HepG2 (cell line): ENCODE data around the gene CCNG1. TPM values are rescaled to one million over a fixed set of nuclear protein-coding genes. Genes with fewer than 3 reads are reported as not detected.

Source experiments
- AKNA ChIP-seq: sonication (generic); formaldehyde crosslinking; IDR thresholded peaks from 2 replicates; pipeline ENCODE4 v1.4.0; 2020; ENCODE audit warnings: missing genetic modification reagents, borderline replicate concordance
- CENPBD1 ChIP-seq: sonication (generic); formaldehyde crosslinking; IDR thresholded peaks from 2 replicates; pipeline ENCODE4 v1.8.0; 2022; ENCODE audit warnings: missing genetic modification reagents, low read depth, mild to moderate bottlenecking, borderline replicate concordance
- FUBP1 ChIP-seq: sonication (generic); formaldehyde crosslinking; IDR thresholded peaks from 2 replicates; pipeline ENCODE4 v1.5.1; 2020; ENCODE audit warnings: missing genetic modification reagents, mild to moderate bottlenecking, borderline replicate concordance
- GMEB2 ChIP-seq: IDR thresholded peaks from 2 replicates; pipeline ENCODE4 v1.6.1; 2016; ENCODE audit warnings: missing biosample characterization, missing genetic modification reagents, low read depth
- HNRNPH1 ChIP-seq: fragments of 200-400 bp; formaldehyde crosslinking; optimal IDR thresholded peaks from 2 replicates; pipeline ENCODE3; 2017; ENCODE audit warnings: mild to moderate bottlenecking, low read depth, low read length
- HOMEZ ChIP-seq: IDR thresholded peaks from 2 replicates; pipeline ENCODE4 v1.6.1; 2016; ENCODE audit warnings: low read depth
- PHB2 ChIP-seq: fragments of 450-650 bp; IDR thresholded peaks from 2 replicates; pipeline ENCODE4 v1.6.1; 2018; ENCODE audit not compliant: partially characterized antibody
- PRPF4 ChIP-seq: fragments of 200-400 bp; formaldehyde crosslinking; IDR thresholded peaks from 2 replicates; pipeline ENCODE4 v1.6.1; 2016; ENCODE audit warnings: low read length, low read depth; ENCODE audit not compliant: poor library complexity, severe bottlenecking
- REL ChIP-seq: sonication (generic); formaldehyde crosslinking; conservative IDR thresholded peaks from 2 replicates; pipeline ENCODE4 v1.8.0; 2022; ENCODE audit warnings: mild to moderate bottlenecking, missing genetic modification reagents, moderate library complexity
- SCMH1 ChIP-seq: sonication (generic); formaldehyde crosslinking; IDR thresholded peaks from 2 replicates; pipeline ENCODE4 v1.9.0; 2021; ENCODE audit warnings: missing genetic modification reagents, mild to moderate bottlenecking, borderline replicate concordance
- ZC3H13 ChIP-seq: sonication (generic); formaldehyde crosslinking; IDR thresholded peaks from 2 replicates; pipeline ENCODE4 v1.8.1; 2023; ENCODE audit warnings: mild to moderate bottlenecking, missing genetic modification reagents, moderate library complexity
- ZNF430 ChIP-seq: sonication (generic); formaldehyde crosslinking; IDR thresholded peaks from 2 replicates; pipeline ENCODE4 v1.9.0; 2021; ENCODE audit warnings: mild to moderate bottlenecking, missing genetic modification reagents
- ZNF557 ChIP-seq: sonication (generic); formaldehyde crosslinking; IDR thresholded peaks from 2 replicates; pipeline ENCODE4 v1.4.0; 2020; ENCODE audit warnings: missing genetic modification reagents
- ZNF691 ChIP-seq: sonication (generic); formaldehyde crosslinking; IDR thresholded peaks from 2 replicates; pipeline ENCODE4 v1.4.0; 2020; ENCODE audit warnings: missing genetic modification reagents, low read depth, mild to moderate bottlenecking, borderline replicate concordance
- ZNF772 ChIP-seq: sonication (generic); formaldehyde crosslinking; IDR thresholded peaks from 2 replicates; pipeline ENCODE4 v1.5.0; 2020; ENCODE audit warnings: mild to moderate bottlenecking, missing genetic modification reagents
- ZNF775 ChIP-seq: sonication (generic); formaldehyde crosslinking; IDR thresholded peaks from 2 replicates; pipeline ENCODE4 v1.4.0; 2020; ENCODE audit warnings: missing genetic modification reagents, mild to moderate bottlenecking, moderate library complexity, borderline replicate concordance
- polyA plus RNA-seq, 8 experiments: library from polyadenylated mRNA; depleted of rRNA in 3 of 8; stranded (reverse) in 7 of 8; unstranded in 1 of 8; fragments of >200 nt; fragmentation: Illumina TruSeq in 4 of 8; extraction: Trizol in 4 of 8; gene quantifications; 2 replicates each; pipeline versions ENCODE4 v1.2.1 to v1.2.3, GENCODE V29; 2011 to 2016; ENCODE audit warnings: low read depth in 4 of 8, missing spikeins in 1 of 8, mixed read lengths in 1 of 8; ENCODE audit not compliant: insufficient read depth in 1 of 8
- total RNA-seq, 5 experiments: library from RNA; depleted of rRNA; stranded (reverse); fragments of >200 nt; fragmentation: Illumina TruSeq; extraction: Trizol; gene quantifications; 2 replicates each; pipeline ENCODE4 v1.2.3, GENCODE V29; 2016; ENCODE audit warnings: low read depth in 1 of 5

CCNG1 gene
- total and polyA plus RNA-seq, 2 of the 13 experiments (the other 11 are each of a cell fraction or from before 2014, with no cell fraction given): 181 to 353 TPM

GRCh38 chr5:163459819-163460561 lies 22.6 kb downstream of the CCNG1 start, which contains the start of gene NUDCD2 (continued):
- TF ChIP-seq HOMEZ (CRISPR knock-in tag) (no peak; the same call in 1 of the 2 replicates), ZC3H13 (no peak), CENPBD1 (CRISPR knock-in tag) (no peak; the same call in 1 of the 2 replicates), ZNF772 (CRISPR knock-in tag) (peak; percentile 35; the same call in 1 of the 2 replicates), REL (no peak), GMEB2 (CRISPR knock-in tag) (peak; percentile 27; the same call in 1 of the 2 replicates), ZNF775 (CRISPR knock-in tag) (no peak), PRPF4 (no peak), FUBP1 (CRISPR knock-in tag) (0 out of 2 replicates have a peak, but pooled peaks have one; percentile 77), ZNF557 (CRISPR knock-in tag) (no peak), ZNF691 (peak; percentile 86; the same call in 1 of the 2 replicates), HNRNPH1 (no peak), SCMH1 (CRISPR knock-in tag) (no peak), AKNA (CRISPR knock-in tag) (peak; percentile 60; the same call in 1 of the 2 replicates), PHB2 (no peak), ZNF430 (peak; percentile 83; the same call in 1 of the 2 replicates)
